Endometrium (tissue), 2 donors: ENCODE results near the gene TAGLN3.

Experiments
- FAIRE-seq: peaks from 2 replicates; lab custom pipeline; 2012; peaks lifted over from hg19 to GRCh38; lab: Jason Lieb, UNC
- donor health status: control.
- donor health status: control.

The TAGLN3 gene

GRCh38 chr3:112048911-112049310 is 50.2 kb downstream of the TAGLN3 start:
- FAIRE-seq, result no peak

GRCh38 chr3:112053229-112053628 is 54.5 kb downstream of the TAGLN3 start:
- FAIRE-seq, result no peak

- no peak for FAIRE-seq
These were observed 57.8 kb downstream of the TAGLN3 start for GRCh38 chr3:112056451-112056929.

GRCh38 chr3:112059497-112059896 is 60.8 kb downstream of the TAGLN3 start:
- no peak for FAIRE-seq

- no peak for FAIRE-seq
These were observed 62.4 kb downstream of the TAGLN3 start for GRCh38 chr3:112061152-112061551.
